ENCODE measurements around the gene CPED1. TPM values are rescaled to one million over a fixed set of nuclear protein-coding genes. Genes with fewer than 3 reads are reported as not detected.

Gene CPED1
- total RNA-seq, 1 experiment from 2014 or later = 0.39 TPM

- no peaks in the 10 kb centered on the region for H3K4me1 ChIP-seq (ENCODE audit: control insufficient read depth, insufficient read depth, low read length)
- H3K9me3 ChIP-seq (ENCODE audit: control insufficient read depth, insufficient read depth, low read depth, low read length) = no peaks in the 10 kb centered on the region
- ChIA-PET POLR2A (no interaction called here), CTCF (no interaction called here)
- no peak for ATAC-seq
- DNase-seq (ENCODE audit: low read depth, low spot score) = no peak
- TF ChIP-seq TCF7L2 (IDR thresholded peaks at IDR 0.05; ENCODE audit: low read depth, low read length) (no peak), SIN3A (IDR thresholded peaks at IDR 0.05; ENCODE audit: borderline replicate concordance, insufficient read depth, low read depth, low read length) (no peak), REST (IDR thresholded peaks at IDR 0.05; ENCODE audit: insufficient read depth in 1 of 2, low read depth in 2 of 2, low read length in 1 of 2) (no peak), CTCF (IDR thresholded peaks at IDR 0.05) (no peak), POLR2AphosphoS5 (IDR thresholded peaks at IDR 0.05; ENCODE audit: low read depth, low read length) (no peak)
- no peak overlapping the region for H3K27ac ChIP-seq (ENCODE audit: low read length)
- no TSS peak for BruUV-seq (replicated peaks)
- in situ Hi-C loops (cut with HindIII; ENCODE audit: low pct_unique_long_range_greater_than_20kb, low sequenced_read_pairs) = no loop called here
- no peaks in the 10 kb centered on the region for H3K36me3 ChIP-seq (ENCODE audit: control insufficient read depth, insufficient read depth, low read length)
- intact Hi-C loops (cut with micrococcal nuclease; ENCODE audit: unreplicated experiment) = no loop called here
- H3K27me3 ChIP-seq (ENCODE audit: control insufficient read depth, insufficient read depth, low read length) = no peaks in the 10 kb centered on the region
- no peak overlapping the region for H3K4me3 ChIP-seq (ENCODE audit: low read depth in 2 of 2, low read length in 2 of 2)
Observed at GRCh38 chr7:121088870-121089269, 100.4 kb downstream of the CPED1 start.

GRCh38 chr7:121094829-121095228 lies 106.3 kb downstream of the CPED1 start:
- intact Hi-C loops (cut with micrococcal nuclease; ENCODE audit: unreplicated experiment) (no loop called here), in situ Hi-C loops (cut with HindIII; ENCODE audit: low pct_unique_long_range_greater_than_20kb, low sequenced_read_pairs) (no loop called here)
- no peak overlapping the region for H3K27ac ChIP-seq (ENCODE audit: low read length)
- no peaks in the 10 kb centered on the region for H3K4me1 ChIP-seq (ENCODE audit: control insufficient read depth, insufficient read depth, low read length)
- TF ChIP-seq CTCF (IDR thresholded peaks at IDR 0.05) (no peak), SIN3A (IDR thresholded peaks at IDR 0.05; ENCODE audit: borderline replicate concordance, insufficient read depth, low read depth, low read length) (no peak), TCF7L2 (IDR thresholded peaks at IDR 0.05; ENCODE audit: low read depth, low read length) (no peak), POLR2AphosphoS5 (IDR thresholded peaks at IDR 0.05; ENCODE audit: low read depth, low read length) (no peak), REST (IDR thresholded peaks at IDR 0.05; ENCODE audit: insufficient read depth in 1 of 2, low read depth in 2 of 2, low read length in 1 of 2) (no peak)
- ATAC-seq (no peak), DNase-seq (ENCODE audit: low read depth, low spot score) (no peak)
- ChIA-PET POLR2A (no interaction called here), CTCF (no interaction called here)
- H3K27me3 ChIP-seq (ENCODE audit: control insufficient read depth, insufficient read depth, low read length) = no peaks in the 10 kb centered on the region
- H3K36me3 ChIP-seq (ENCODE audit: control insufficient read depth, insufficient read depth, low read length) = no peaks in the 10 kb centered on the region
- no TSS peak for BruUV-seq (replicated peaks)
- no peaks in the 10 kb centered on the region for H3K9me3 ChIP-seq (ENCODE audit: control insufficient read depth, insufficient read depth, low read depth, low read length)
- no peak overlapping the region for H3K4me3 ChIP-seq (ENCODE audit: low read depth in 2 of 2, low read length in 2 of 2)
